GM21381 (cell line): ENCODE measurements around the gene CAPN13.

Source experiments
- ATAC-seq: cut with Tn5 transposase; IDR thresholded peaks from one replicate; pipeline ENCODE4 v1.9.1; 2021; ENCODE audit warnings: mild to moderate bottlenecking, moderate library complexity; ENCODE audit not compliant: unreplicated experiment

The CAPN13 gene

GRCh38 chr2:30732376-30732775 lies 74.9 kb downstream of the CAPN13 start:
- no peak for ATAC-seq

GRCh38 chr2:30731706-30732105 lies 75.5 kb downstream of the CAPN13 start:
- no peak for ATAC-seq

GRCh38 chr2:30730736-30731647 lies 76.3 kb downstream of the CAPN13 start:
- ATAC-seq = no peak

GRCh38 chr2:30729031-30729430 lies 78.2 kb downstream of the CAPN13 start:
- no peak for ATAC-seq

- ATAC-seq = no peak
Observed at GRCh38 chr2:30722936-30723725, 84.1 kb downstream of the CAPN13 start.

- ATAC-seq = no peak
Observed at GRCh38 chr2:30721668-30722647, 85.3 kb downstream of the CAPN13 start.

GRCh38 chr2:30721241-30721640 lies 86.0 kb downstream of the CAPN13 start:
- ATAC-seq = no peak

GRCh38 chr2:30717081-30717650 lies 90.1 kb downstream of the CAPN13 start:
- no peak for ATAC-seq

- no peak for ATAC-seq
Observed at GRCh38 chr2:30716123-30716900, 90.9 kb downstream of the CAPN13 start.

- ATAC-seq = no peak
Observed at GRCh38 chr2:30714811-30715709, 92.2 kb downstream of the CAPN13 start.

GRCh38 chr2:30713698-30714097 lies 93.5 kb downstream of the CAPN13 start:
- no peak for ATAC-seq

GRCh38 chr2:30711646-30712085 lies 95.6 kb downstream of the CAPN13 start:
- ATAC-seq = peak; percentile 73

GRCh38 chr2:30710461-30710860 lies 96.8 kb downstream of the CAPN13 start:
- ATAC-seq = no peak

- ATAC-seq = no peak
Observed at GRCh38 chr2:30710016-30710415, 97.2 kb downstream of the CAPN13 start.

GRCh38 chr2:30709516-30709915 lies 97.7 kb downstream of the CAPN13 start:
- no peak for ATAC-seq

- no peak for ATAC-seq
Observed at GRCh38 chr2:30708491-30709290, 98.6 kb downstream of the CAPN13 start.

- ATAC-seq = no peak
Observed at GRCh38 chr2:30707304-30707903, 99.8 kb downstream of the CAPN13 start.
